KOPT-K1 (cell line): ENCODE measurements around the gene MCEMP1.

ENCODE experiments used
- H3K27ac ChIP-seq: fragments of 200-600 bp; sonication (generic); 2 replicates; pipeline ENCODE4 v1.5.1; 2016; ENCODE audit warnings: antibody characterized with exemption, mild to moderate bottlenecking, low read depth, low read length; ENCODE audit not compliant: poor library complexity, severe bottlenecking
- H3K36me3 ChIP-seq: fragments of 200-600 bp; sonication (generic); 2 replicates; pipeline ENCODE4 v1.5.1; 2017; ENCODE audit warnings: antibody characterized with exemption, mild to moderate bottlenecking, low read length, moderate library complexity; ENCODE audit not compliant: insufficient read depth
- H3K9me3 ChIP-seq: fragments of 200-600 bp; sonication (generic); 2 replicates; pipeline ENCODE4 v1.5.1; 2017; ENCODE audit warnings: antibody characterized with exemption, low read length, mild to moderate bottlenecking; ENCODE audit not compliant: insufficient read depth, poor library complexity, severe bottlenecking

The MCEMP1 gene

GRCh38 chr19:7674010-7675005 is 2.6 kb upstream of the MCEMP1 start:
- Histone ChIP-seq H3K9me3 (no peaks in the 10 kb centered on the region), H3K36me3 (no peaks in the 10 kb centered on the region), H3K27ac (peak overlapping the region; percentile 51)

GRCh38 chr19:7676376-7676775 is 514 bp upstream of the MCEMP1 start:
- H3K36me3 ChIP-seq = no peaks in the 10 kb centered on the region
- no peaks in the 10 kb centered on the region for H3K9me3 ChIP-seq
- H3K27ac ChIP-seq = no peak overlapping the region

- no peak overlapping the region for H3K27ac ChIP-seq
- no peaks in the 10 kb centered on the region for H3K9me3 ChIP-seq
- peaks cover 5% of the 10 kb centered on the region; the same call in 1 of the 2 replicates for H3K36me3 ChIP-seq
Observed at GRCh38 chr19:7677669-7678311, 900 bp downstream of the MCEMP1 start.

GRCh38 chr19:7678971-7679751 is 2.3 kb downstream of the MCEMP1 start:
- Histone ChIP-seq H3K36me3 (peaks cover 19% of the 10 kb centered on the region), H3K27ac (peak overlapping the region; percentile 4), H3K9me3 (no peaks in the 10 kb centered on the region)

GRCh38 chr19:7679771-7680605 is 3.1 kb downstream of the MCEMP1 start:
- Histone ChIP-seq H3K27ac (peak overlapping the region; percentile 83), H3K9me3 (no peaks in the 10 kb centered on the region), H3K36me3 (peaks cover 19% of the 10 kb centered on the region)

GRCh38 chr19:7680606-7681339 is 3.9 kb downstream of the MCEMP1 start, which contains the start of gene TRAPPC5:
Gene TRAPPC5, plus strand, starts transcription at chr19:7680833. Its CDS starts 1,421 bp downstream, at chr19:7682254.
- H3K9me3 ChIP-seq = no peaks in the 10 kb centered on the region
- peak within 1 kb of the TSS; percentile 83 for H3K27ac ChIP-seq
- peaks cover 19% of the 10 kb centered on the region for H3K36me3 ChIP-seq

- Histone ChIP-seq H3K9me3 (no peaks in the 10 kb centered on the region), H3K27ac (peak overlapping the region; percentile 83), H3K36me3 (peaks cover 19% of the 10 kb centered on the region)
Observed at GRCh38 chr19:7681340-7682174, 4.7 kb downstream of the MCEMP1 start.

GRCh38 chr19:7682175-7682855 is 5.4 kb downstream of the MCEMP1 start:
- H3K36me3 ChIP-seq = peaks cover 19% of the 10 kb centered on the region
- H3K27ac ChIP-seq = peak overlapping the region; percentile 28
- H3K9me3 ChIP-seq = no peaks in the 10 kb centered on the region

GRCh38 chr19:7685546-7686445 is 8.9 kb downstream of the MCEMP1 start:
- H3K9me3 ChIP-seq = no peaks in the 10 kb centered on the region
- peaks cover 19% of the 10 kb centered on the region for H3K36me3 ChIP-seq
- no peak overlapping the region for H3K27ac ChIP-seq

GRCh38 chr19:7687177-7687576 is 10.3 kb downstream of the MCEMP1 start:
- no peaks in the 10 kb centered on the region for H3K9me3 ChIP-seq
- peaks cover 19% of the 10 kb centered on the region for H3K36me3 ChIP-seq
- no peak overlapping the region for H3K27ac ChIP-seq

- Histone ChIP-seq H3K27ac (no peak overlapping the region), H3K36me3 (peaks cover under 1% of the 10 kb centered on the region; the same call in 1 of the 2 replicates), H3K9me3 (no peaks in the 10 kb centered on the region)
Observed at GRCh38 chr19:7689165-7689564, 12.3 kb downstream of the MCEMP1 start.

- H3K36me3 ChIP-seq = no peaks in the 10 kb centered on the region
- H3K27ac ChIP-seq = no peak overlapping the region
- no peaks in the 10 kb centered on the region for H3K9me3 ChIP-seq
Observed at GRCh38 chr19:7690779-7691258, 13.9 kb downstream of the MCEMP1 start.
